ENCODE data around the gene SNRNP200.

Gene SNRNP200

GRCh38 chr2:96305091-96305978, at the start of gene SNRNP200:
TSS of gene SNRNP200 (minus strand) at chr2:96305546. CDS start at chr2:96305437, 109 bp downstream.
- peak; percentile 87 for DNase-seq (ENCODE audit: low spot score)
- TF ChIP-seq CTCF (IDR thresholded peaks at IDR 0.05; ENCODE audit: extremely low read depth, insufficient read depth, missing control alignments) = no peak
- in situ Hi-C loops (cut with MboI; ENCODE audit: low pct_unique_long_range_greater_than_20kb, low sequenced_read_pairs, unreplicated experiment) = no loop called here

- in situ Hi-C loops (cut with MboI; ENCODE audit: low pct_unique_long_range_greater_than_20kb, low sequenced_read_pairs, unreplicated experiment) = no loop called here
- DNase-seq (ENCODE audit: low spot score) = no peak
- TF ChIP-seq CTCF (IDR thresholded peaks at IDR 0.05; ENCODE audit: extremely low read depth, insufficient read depth, missing control alignments) = no peak
These were observed 49.1 kb upstream of the SNRNP200 start for GRCh38 chr2:96354492-96354891.

GRCh38 chr2:96353606-96354101, 48.3 kb upstream of the SNRNP200 start:
- no peak for TF ChIP-seq CTCF (IDR thresholded peaks at IDR 0.05; ENCODE audit: extremely low read depth, insufficient read depth, missing control alignments)
- DNase-seq (ENCODE audit: low spot score) = no peak
- in situ Hi-C loops (cut with MboI; ENCODE audit: low pct_unique_long_range_greater_than_20kb, low sequenced_read_pairs, unreplicated experiment) = no loop called here

- DNase-seq (ENCODE audit: low spot score) = no peak
- in situ Hi-C loops (cut with MboI; ENCODE audit: low pct_unique_long_range_greater_than_20kb, low sequenced_read_pairs, unreplicated experiment) = no loop called here
- TF ChIP-seq CTCF (IDR thresholded peaks at IDR 0.05; ENCODE audit: extremely low read depth, insufficient read depth, missing control alignments) = no peak
These were observed 47.8 kb upstream of the SNRNP200 start for GRCh38 chr2:96353032-96353561.

- in situ Hi-C loops (cut with MboI; ENCODE audit: low pct_unique_long_range_greater_than_20kb, low sequenced_read_pairs, unreplicated experiment) = no loop called here
- DNase-seq (ENCODE audit: low spot score) = no peak
- no peak for TF ChIP-seq CTCF (IDR thresholded peaks at IDR 0.05; ENCODE audit: extremely low read depth, insufficient read depth, missing control alignments)
These were observed 42.0 kb upstream of the SNRNP200 start for GRCh38 chr2:96347395-96347794.

GRCh38 chr2:96345868-96346462, 40.6 kb upstream of the SNRNP200 start:
- no peak for TF ChIP-seq CTCF (IDR thresholded peaks at IDR 0.05; ENCODE audit: extremely low read depth, insufficient read depth, missing control alignments)
- in situ Hi-C loops (cut with MboI; ENCODE audit: low pct_unique_long_range_greater_than_20kb, low sequenced_read_pairs, unreplicated experiment) = no loop called here
- DNase-seq (ENCODE audit: low spot score) = no peak

Measured in GM13977 (cell line).